ENCODE data around the gene TMEM132D.

Gene TMEM132D

GRCh38 chr12:129200576-129200975 lies 703.2 kb downstream of the TMEM132D start:
- no peaks in the 10 kb centered on the region for H3K79me2 ChIP-seq (ENCODE audit: insufficient read depth, low read length)
- no peaks in the 10 kb centered on the region for H3F3A ChIP-seq (ENCODE audit: insufficient read depth)

GRCh38 chr12:129196927-129197326 lies 706.9 kb downstream of the TMEM132D start:
- Histone ChIP-seq H3K9me3 (ENCODE audit: insufficient read depth, low read length) (no peaks in the 10 kb centered on the region), H3K9ac (ENCODE audit: low read length) (no peak overlapping the region), H3K27ac (ENCODE audit: low read depth, low read length) (no peak overlapping the region), H3K36me3 (ENCODE audit: low read length) (no peaks in the 10 kb centered on the region), H3K79me2 (ENCODE audit: insufficient read depth, low read length) (no peaks in the 10 kb centered on the region), H3F3A (ENCODE audit: insufficient read depth) (no peaks in the 10 kb centered on the region), H4K20me1 (ENCODE audit: low read depth, low read length) (no peaks in the 10 kb centered on the region), H2AFZ (ENCODE audit: low read depth, low read length, severe bottlenecking) (no peak overlapping the region), H3K27me3 (ENCODE audit: low read length) (no peaks in the 10 kb centered on the region), H3K9me2 (replicated peaks; ENCODE audit: insufficient read depth, low read length) (no peaks in the 10 kb centered on the region), H3K4me3 (ENCODE audit: insufficient read depth, low read length, poor library complexity, severe bottlenecking) (no peak overlapping the region), H3K4me2 (ENCODE audit: low read depth, low read length, poor library complexity, severe bottlenecking) (no peak overlapping the region)
- TF ChIP-seq CTCF (IDR thresholded peaks at IDR 0.05; ENCODE audit: insufficient read depth, low read length, poor library complexity, severe bottlenecking): no peak
- no peak for TF ChIP-seq EZH2phosphoT487 (conservative IDR thresholded peaks at IDR 0.05; ENCODE audit: low read length)

More at GRCh38 chr12:129200576-129200975, 703.2 kb downstream of the TMEM132D start:
- Histone ChIP-seq H2AFZ (ENCODE audit: low read depth, low read length, severe bottlenecking) (no peak overlapping the region), H3K9me3 (ENCODE audit: insufficient read depth, low read length) (no peaks in the 10 kb centered on the region), H3K9me2 (replicated peaks; ENCODE audit: insufficient read depth, low read length) (no peaks in the 10 kb centered on the region), H3K4me2 (ENCODE audit: low read depth, low read length, poor library complexity, severe bottlenecking) (no peak overlapping the region), H3K27ac (ENCODE audit: low read depth, low read length) (no peak overlapping the region), H4K20me1 (ENCODE audit: low read depth, low read length) (no peaks in the 10 kb centered on the region), H3K9ac (ENCODE audit: low read length) (no peak overlapping the region), H3K4me3 (ENCODE audit: insufficient read depth, low read length, poor library complexity, severe bottlenecking) (no peak overlapping the region), H3K36me3 (ENCODE audit: low read length) (no peaks in the 10 kb centered on the region), H3K27me3 (ENCODE audit: low read length) (no peaks in the 10 kb centered on the region)
- TF ChIP-seq EZH2phosphoT487 (conservative IDR thresholded peaks at IDR 0.05; ENCODE audit: low read length) (no peak), CTCF (IDR thresholded peaks at IDR 0.05; ENCODE audit: insufficient read depth, low read length, poor library complexity, severe bottlenecking) (no peak)

GRCh38 chr12:129195081-129195480 lies 708.7 kb downstream of the TMEM132D start:
- H4K20me1 ChIP-seq (ENCODE audit: low read depth, low read length): no peaks in the 10 kb centered on the region
- H3K9me2 ChIP-seq (replicated peaks; ENCODE audit: insufficient read depth, low read length): no peaks in the 10 kb centered on the region
- H3K27me3 ChIP-seq (ENCODE audit: low read length): no peaks in the 10 kb centered on the region
- no peaks in the 10 kb centered on the region for H3K79me2 ChIP-seq (ENCODE audit: insufficient read depth, low read length)
- H3K4me3 ChIP-seq (ENCODE audit: insufficient read depth, low read length, poor library complexity, severe bottlenecking): no peak overlapping the region
- H3K36me3 ChIP-seq (ENCODE audit: low read length): no peaks in the 10 kb centered on the region
- no peak overlapping the region for H3K9ac ChIP-seq (ENCODE audit: low read length)
- no peak overlapping the region for H3K4me2 ChIP-seq (ENCODE audit: low read depth, low read length, poor library complexity, severe bottlenecking)
- no peaks in the 10 kb centered on the region for H3F3A ChIP-seq (ENCODE audit: insufficient read depth)
- H2AFZ ChIP-seq (ENCODE audit: low read depth, low read length, severe bottlenecking): no peak overlapping the region
- no peak overlapping the region for H3K27ac ChIP-seq (ENCODE audit: low read depth, low read length)
- H3K9me3 ChIP-seq (ENCODE audit: insufficient read depth, low read length): no peaks in the 10 kb centered on the region
- no peak for TF ChIP-seq EZH2phosphoT487 (conservative IDR thresholded peaks at IDR 0.05; ENCODE audit: low read length)
- no peak for TF ChIP-seq CTCF (IDR thresholded peaks at IDR 0.05; ENCODE audit: insufficient read depth, low read length, poor library complexity, severe bottlenecking)

Data from SU-DHL-6 (cell line).